Stimulated activated CD8-positive, alpha-beta memory T cell treated with anti-CD3 and anti-CD28 coated beads, Interleukin-15, amount 100 ng/mL, for 4 hours (primary cell): Measurements from ENCODE around the gene RPL21.
"Not testable (repeated sequence)": the region's sequence is repeated elsewhere in the genome, so short reads cannot be mapped to it uniquely, and the experiment has no call there.

Experiments used
- DNase-seq, 2 donors: peaks; one replicate each; pipeline ENCODE4 v3.0.0-alpha.2; 2020; ENCODE audit warnings: low read depth in 2 of 2

RPL21 gene

DNA sequence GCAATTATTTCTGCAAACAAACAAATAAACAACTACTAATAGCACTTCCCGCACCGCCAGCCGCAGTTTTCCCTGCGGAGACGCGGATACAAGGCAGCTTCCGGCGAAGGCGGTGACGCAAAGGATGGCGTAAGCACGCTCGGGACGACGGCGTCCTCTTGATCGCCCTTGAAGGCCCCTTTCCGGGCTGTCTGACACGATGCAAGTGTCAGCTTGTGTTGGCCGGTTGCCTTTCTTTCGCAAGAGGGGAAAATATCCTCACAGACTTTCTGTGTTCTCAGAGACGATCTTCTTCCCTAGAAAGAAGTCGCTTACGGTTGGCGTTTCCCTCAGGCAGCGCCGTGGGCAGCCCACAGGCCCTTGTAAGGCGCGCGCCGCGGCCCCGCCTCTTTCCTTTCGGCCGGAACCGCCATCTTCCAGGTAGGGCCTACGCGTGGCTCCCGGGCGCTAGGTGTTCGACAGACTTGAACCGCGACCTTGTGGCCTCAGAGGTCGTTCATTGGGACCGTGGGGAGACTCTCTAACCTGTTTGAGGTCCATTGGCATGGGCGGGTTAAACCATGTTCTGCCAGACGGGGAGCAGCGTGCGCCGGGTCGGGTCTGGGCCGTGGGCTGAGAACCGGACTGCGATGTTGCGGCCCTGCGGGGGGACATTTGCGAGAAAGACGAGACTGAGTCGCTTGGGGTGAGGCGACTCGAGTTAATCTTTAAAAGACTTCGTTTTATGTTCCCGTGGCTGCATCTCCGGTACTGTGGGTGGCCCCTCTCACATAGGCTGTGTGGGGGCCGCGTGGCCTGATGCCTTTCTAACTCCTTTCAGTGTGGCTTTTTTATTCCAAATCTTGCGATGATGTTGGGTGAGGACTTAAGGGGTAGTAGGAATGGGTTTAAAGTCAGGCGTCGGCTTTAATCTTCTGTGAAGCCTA lies at the start of gene RPL21:
TSS of gene RPL21 (plus strand) at position 393 of the 926 bp plus-strand sequence. CDS start 2,219 bp downstream, outside the sequence.
- DNase-seq: peak; percentile 77 to 85

DNA sequence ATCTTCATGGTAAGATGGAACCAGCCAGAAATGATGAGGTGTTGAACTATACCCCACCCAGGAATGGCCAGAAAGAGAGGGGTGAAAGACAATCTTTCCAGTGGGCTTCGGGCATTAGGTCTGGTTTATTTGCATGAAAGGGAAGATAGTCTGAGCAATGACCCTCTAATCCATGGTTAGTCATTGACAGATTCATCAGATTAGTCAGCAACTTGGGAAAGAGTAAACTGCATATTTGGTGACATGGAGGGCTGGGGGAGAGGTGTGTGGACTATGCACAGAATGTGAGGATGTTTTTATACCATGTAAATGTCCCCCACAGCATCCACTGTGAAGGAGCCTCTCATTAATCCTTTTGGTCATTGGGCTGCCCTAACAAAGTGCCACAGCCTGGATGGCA lies 49.7 kb upstream of the RPL21 start:
- no peak for DNase-seq

DNA sequence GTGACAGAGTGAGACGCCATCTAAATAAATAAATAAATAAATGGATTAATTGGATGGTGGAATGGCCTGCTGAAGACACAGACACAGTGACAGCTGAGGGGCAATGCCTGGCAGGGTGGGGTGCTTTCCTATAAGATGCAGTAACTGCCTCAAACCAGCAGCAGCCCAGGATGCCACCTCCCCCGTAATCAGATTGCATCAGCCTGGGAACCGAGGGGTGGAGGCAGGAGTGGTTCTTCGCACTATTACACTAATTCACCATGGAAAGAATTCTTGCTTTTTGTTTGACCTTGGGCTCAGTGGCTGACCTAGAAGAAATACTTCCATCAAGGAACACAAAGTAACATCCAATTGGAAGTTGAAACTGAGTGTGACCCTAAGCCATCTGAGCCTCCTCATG lies 48.2 kb upstream of the RPL21 start:
- no peak for DNase-seq

DNA sequence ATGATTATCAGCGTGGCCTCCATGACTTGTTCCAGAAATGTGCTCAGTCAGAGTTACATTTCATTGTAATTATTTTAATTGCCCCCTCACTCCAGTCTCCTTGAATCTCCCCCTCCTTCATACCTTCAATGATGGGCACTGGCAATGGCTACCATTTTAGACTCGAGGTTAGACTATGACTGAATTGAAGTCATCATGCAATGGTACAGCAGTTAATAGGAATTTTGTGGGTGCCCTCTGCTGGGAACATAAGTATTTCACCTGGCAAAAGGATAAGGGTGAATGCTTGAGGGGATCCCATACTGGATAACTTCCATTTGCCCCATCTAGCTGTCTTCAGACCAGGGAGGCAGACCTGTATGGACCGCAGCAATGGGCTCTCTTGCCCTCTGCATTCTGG lies 47.5 kb upstream of the RPL21 start:
- no peak for DNase-seq

DNA sequence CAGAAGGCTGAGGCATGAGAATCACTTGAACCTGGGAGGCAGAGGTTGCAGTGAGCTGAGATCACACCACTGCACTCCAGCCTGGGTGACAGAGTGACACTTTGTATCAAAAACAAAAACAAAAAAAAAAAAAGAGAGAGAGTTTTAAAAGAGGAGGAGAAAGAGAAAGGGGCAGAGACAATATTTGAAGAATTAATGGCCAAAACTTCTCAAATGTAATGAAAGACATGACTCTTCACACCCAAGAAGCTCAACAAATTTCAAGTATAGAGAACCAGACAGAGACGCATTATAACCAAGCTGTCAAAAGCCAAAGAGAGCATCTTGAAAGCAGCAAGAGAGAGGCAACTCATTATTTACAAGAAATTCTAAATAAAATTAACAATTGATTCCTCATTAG lies 42.8 kb upstream of the RPL21 start:
- DNase-seq: no peak

DNA sequence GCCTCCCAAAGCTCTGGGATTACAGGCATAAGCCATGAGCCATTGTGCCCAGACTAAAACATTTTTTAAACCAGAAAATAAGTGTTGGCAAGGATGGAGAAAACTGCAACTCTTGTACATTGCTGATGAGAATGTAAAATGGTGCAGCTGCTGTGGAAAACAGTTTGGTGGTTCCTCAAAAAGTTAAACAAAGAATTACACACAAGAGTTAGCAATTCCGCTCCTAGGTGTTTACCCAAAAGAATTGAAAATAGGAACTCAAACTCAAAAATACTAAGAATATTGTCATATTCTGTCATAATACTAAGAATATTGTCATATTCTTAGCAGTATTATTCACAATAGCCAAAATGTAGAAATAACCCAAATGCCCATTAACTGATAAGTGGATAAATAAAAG lies 40.1 kb upstream of the RPL21 start:
- DNase-seq: no peak

DNA sequence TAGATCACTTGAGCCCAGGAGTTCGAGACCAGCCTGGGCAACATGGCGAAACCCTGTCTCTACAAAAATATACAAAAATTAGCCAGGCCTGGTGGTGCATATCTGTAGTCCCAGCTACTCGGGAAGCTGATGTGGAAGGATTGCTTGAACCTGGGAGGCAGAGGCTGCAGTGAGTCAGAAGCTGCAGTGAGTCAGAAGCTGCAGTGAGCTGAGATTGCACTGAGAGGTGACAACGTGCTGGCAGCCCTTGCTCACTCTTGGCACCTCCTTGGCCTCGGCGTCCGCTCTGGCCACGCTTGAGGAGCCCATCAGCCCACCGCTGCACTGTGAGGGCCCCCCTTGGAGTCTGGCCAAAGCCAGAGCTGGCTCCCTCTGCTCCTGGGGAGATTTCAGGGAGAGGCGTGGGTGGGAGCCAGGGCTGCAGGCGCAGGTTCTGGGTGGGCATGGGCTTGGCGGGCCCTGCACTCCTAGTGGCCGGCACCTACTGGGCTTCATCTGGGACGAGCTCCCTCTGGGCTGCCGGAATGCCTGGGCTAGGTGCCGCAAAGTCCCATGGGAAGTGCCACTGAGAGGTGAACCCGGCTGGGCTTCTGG lies 39.5 kb upstream of the RPL21 start:
- DNase-seq: no peak

DNA sequence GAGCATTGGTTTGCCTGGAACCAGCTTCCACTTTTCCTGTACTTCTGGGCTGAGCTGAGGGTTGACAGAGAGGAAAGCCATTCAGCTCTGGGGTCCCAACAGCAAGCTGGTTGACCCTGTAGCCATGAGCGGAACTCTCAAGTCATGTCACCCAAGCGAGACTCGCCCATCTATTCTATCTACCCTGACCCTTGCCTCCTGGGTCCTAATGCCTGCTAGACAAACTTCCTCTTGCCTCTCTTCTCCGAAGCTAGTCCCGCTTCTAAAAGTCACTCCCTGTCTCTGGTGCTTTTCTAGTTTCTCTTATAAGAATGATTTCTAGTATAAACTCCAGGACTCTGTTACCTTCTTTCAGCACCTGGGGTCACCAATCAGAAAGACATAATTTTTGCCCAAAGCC lies 38.0 kb upstream of the RPL21 start:
- not testable (repeated sequence) for DNase-seq

DNA sequence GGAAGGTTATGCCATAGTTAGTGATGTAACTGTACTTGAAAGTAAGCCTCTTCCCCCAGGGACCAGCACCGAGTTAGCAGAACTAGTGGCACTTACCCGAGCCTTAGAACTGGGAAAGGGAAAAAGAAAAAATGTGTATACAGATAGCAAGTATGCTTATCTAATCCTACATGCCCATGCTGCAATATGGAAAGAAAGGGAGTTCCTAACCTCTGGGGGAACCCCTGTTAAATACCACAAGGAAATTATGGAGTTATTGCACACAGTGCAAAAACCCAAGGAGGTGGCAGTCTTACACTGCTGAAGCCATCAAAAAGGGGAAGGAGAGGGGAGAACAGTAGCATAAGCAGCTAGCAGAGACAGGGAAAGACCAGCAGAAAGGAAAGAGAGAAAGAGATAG lies 33.6 kb upstream of the RPL21 start:
- not testable (repeated sequence) for DNase-seq

DNA sequence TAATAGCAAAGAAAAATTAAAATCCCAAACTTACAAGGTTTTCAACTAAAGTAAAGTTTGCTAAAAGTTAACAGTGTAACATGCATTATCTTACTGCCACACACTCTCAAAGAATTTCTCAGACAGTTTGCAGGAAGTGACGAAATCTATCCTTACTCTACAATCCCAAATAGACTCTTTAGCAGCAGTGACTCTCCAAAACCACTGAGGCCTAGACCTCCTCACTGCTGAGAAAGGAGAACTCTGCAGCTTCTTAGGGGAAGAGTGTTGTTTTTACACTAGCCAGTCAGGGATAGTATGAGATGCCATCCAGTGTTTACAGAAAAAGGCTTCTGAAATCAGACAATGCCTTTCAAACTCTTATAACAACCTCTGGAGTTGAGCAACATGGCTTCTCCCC lies 32.5 kb upstream of the RPL21 start:
- not testable (repeated sequence) for DNase-seq

DNA sequence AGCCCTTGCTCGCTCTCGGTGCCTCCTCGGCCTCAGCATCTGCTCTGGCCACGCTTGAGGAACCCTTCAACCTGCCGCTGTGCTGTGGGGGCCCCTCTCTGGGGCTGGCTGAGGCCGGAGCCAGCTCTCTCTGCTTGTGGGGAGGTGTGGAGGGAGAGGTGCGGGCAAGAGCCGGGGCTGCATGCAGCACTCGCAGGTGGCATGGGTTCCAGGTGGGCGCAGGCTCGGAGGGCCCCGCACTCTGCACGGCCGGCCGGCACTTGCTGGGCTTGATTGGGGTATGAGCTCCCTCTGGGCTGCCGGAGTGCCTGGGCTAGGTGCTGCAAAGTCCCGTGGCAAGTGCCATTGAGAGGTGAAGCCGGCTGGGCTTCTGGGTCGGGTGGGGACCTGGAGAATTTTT lies 31.7 kb upstream of the RPL21 start:
- DNase-seq: no peak

DNA sequence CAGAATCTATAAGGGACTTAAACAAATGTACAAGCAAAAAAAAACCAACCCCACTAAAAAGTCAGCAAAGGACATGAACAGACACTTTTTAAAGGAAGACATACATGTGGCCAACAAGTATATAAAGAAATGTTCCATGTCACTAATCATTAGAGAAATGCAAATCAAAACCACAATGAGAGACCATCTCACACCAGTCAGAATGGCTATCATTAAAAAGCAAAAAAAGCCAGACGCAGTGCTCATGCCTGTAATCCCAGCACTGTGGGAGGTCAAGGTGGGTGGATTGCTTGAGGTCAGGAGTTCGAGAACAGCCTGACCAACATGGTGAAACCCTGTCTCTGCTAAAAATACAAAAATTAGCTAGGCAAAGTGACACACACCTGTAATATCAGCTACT lies 29.3 kb upstream of the RPL21 start:
- not testable (repeated sequence) for DNase-seq

DNA sequence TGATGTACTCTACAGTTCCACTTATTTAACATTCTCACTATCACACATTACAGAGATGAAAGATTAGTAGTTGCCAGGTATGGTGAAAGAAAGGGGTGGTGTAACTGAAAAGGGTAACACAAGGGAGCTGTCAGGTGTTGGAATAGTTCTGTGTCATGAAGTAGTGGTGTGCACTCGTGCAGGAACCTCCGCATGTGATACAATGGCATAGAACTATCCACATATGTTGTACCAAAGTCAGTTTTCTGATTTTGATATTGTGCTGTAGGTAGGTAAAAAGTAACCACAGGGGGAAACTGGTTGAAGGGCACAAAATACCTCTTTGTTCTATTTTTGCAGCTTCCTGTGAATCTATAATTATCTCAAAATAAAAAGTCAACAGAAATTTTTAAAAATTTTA lies 24.4 kb upstream of the RPL21 start:
- no peak for DNase-seq

DNA sequence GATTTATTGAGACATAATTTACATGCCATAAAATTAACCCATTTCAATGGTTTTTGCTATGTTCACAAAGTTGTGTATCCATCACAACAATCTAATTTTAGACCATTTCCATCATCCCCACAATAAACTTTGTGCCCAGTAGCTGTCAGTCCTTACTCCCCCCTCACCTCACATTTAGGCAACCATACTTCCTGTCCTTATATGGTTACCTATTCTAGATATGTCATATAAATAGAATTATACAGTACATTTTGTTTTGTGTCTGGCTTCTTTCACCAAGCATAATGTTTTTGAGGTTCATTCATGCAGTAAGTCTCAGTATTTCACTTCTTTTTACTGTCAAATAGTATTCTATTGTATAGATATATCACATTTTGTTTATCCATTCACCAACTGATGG lies 23.2 kb upstream of the RPL21 start:
- no peak for DNase-seq

DNA sequence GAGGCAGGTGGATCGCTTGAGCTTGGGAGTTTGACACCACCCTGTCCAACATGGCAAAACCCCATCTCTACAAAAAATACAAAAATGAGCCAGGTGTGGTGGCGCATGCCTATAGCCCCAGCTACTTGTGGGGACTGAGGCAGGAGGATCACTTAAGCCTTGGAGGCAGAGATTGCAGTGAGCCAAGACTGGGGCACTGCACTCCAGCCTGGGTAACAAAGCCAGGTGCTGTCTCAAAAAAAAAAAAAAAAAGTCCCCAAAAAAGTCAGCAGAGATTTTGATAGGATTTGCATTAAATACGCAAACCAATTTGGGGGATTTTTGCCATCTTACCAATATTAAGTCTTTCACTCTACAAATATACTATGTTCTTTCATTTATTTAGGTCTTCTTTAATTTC lies 21.7 kb upstream of the RPL21 start:
- DNase-seq: no peak

DNA sequence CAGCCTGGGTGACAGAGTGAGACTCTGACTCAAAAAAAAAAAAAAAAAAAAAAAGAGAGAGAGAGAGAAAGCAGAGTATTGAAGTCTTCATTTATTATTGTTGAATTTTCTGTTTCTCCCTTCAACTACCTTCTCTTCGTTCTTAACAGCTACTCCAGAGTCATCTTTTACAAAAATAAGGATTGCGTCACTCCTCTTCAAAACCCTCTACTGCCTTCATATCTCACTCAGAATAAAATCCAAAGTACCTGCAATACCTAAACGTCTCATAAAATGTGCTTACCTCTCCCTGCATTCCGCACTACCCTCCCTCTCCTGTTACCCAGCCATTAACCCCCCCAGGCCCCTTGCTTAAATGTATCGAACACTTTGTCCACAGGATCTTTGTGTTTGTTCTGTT lies 17.4 kb upstream of the RPL21 start:
- no peak for DNase-seq

DNA sequence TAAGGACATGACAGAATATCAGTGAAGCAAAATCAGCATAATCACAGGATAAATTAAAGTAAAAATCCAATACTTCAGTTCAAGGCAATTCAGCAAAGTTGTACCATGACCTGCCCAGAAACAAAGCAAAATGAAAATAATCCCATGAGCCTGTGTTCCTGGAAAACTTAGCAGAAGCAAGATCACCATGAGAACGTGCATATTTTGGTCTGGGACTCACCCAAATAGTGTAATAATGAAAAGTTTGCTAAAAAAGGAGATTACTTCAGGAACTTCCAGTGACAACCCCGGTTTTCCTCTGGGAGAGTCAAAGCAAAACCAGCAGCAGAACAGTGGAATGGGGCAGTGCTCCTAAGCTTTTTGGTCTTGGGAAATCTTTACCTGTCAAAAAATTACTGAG lies 14.9 kb upstream of the RPL21 start:
- no peak for DNase-seq

DNA sequence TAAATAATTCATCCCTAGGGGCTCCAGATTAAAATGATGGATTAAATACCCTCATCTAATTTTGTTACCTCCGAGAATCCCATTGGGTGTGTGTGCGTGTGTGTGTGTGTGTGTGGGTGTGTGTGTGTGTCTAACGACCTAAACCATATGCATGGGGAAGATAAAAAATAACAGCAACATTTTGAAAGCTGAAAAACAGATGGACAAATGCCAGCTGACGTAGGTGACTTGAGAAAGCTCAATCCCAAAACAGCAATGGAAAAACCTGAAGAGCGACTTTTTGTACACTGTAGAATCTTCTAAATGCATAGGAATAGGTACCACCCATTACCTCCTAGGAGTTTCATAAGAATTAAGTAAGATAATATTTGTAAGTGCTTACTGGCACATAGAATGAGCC lies 8.7 kb upstream of the RPL21 start:
- DNase-seq: no peak

DNA sequence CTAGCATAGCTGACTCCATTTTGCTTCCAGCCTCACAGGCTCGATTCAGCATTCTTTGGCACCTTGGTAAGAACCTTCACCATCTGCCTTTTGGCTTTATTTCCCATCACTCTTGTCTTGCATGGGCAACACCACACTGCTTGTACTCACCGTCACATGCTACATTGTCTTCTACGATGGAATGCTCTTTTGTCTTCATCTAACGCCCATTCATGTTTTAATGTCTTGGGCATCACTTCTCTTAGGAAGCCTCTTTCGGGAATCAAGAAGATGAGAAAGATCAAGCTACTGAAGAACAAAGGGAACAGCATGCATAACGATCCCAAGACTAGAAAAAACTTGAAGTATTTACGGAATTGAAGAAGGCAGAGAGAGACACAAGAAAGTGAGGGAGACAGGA lies 5.7 kb upstream of the RPL21 start:
- DNase-seq: no peak

DNA sequence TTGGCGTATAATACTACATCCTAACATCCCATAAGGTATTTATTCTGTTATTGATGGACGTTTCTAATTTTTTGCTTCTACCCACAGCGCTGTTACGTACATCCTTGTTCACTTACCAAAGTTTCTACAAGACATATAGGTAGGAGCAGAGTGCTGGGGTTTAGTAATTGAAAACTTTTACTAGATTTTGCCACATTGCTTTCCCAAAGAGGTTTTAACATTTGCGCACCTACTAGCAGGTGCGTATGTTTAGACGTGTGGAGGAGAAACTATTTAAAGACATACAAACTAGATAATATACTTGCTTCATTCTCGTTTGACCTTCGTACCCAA lies 559 bp upstream of the RPL21 start:
- no peak for DNase-seq

DNA sequence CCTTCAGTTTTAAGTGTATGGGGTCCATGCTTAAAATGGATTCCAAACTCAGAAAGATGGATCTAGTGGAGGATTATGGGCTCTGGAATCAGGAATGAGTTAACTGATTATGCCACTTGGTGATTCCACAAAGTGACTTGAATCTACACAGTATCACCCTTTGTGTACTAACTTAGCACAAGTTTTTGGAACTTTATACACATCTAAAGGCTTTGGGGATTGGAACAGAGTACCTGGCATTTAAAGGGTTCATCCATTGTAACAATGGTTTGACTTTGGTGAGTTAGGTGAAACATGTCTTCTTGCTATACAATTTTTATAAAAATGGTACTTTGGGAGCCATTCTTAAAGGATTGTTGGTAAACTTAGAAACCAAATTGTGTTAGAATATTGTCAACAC lies 1.1 kb downstream of the RPL21 start:
- no peak for DNase-seq

DNA sequence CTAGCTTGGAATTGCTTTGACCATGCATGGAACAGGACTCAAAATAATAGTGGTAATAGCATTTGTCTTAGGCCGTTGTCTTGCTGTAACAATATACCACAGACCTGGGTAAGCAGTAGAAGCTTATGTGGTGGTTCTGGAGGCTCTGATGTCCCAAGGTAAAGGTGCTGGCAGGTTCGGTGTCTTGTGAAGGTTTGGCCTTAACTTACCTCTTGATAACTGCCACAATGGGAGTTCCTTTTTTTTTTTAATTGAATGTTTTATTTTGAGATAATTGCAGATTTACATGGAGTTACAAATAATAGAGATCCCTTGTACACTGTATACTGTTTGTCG lies 5.8 kb downstream of the RPL21 start:
- DNase-seq: no peak

DNA sequence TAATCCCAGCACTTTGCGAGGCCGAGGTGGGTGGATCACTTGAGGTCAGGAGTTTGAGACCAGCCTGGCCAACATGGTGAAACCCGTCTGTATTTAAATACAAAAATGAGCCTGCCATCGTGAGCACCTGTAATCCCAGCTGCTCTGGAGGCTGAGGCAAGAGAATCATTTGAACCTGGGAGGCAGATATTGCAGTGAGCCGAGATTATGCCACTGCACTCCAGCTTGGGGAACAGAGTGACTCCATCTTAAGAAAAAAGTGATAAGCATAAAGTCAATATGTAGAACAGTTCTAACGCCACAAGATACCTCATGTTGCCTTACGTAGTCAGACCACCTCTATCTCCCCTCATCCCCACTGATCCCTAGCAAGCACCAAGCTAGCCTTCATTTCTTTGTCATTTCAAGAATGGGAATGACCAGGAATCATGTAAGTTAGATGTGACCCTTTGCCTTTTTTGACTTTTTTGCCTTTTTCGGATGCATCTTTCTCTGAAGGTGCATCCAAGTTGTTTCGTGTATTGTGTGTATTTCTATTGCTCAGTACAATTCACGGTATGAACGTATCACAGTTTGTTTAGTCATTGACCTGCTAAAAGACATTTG lies 6.4 kb downstream of the RPL21 start:
- DNase-seq: no peak
